Progenitor cell of endocrine pancreas (in vitro differentiated cells): ENCODE data around the gene C16orf46. TPM values are rescaled to one million over a fixed set of nuclear protein-coding genes. Genes with fewer than 3 reads are reported as not detected.

Experiments used
- DNase-seq: peaks from one replicate; pipeline ENCODE4 v3.0.0; 2021; ENCODE audit warnings: low spot score; ENCODE audit not compliant: unreplicated experiment
- H3K27ac Mint-ChIP-seq: 2 replicates; pipeline ENCODE4 v1.8.0; 2021; ENCODE audit warnings: mild to moderate bottlenecking, moderate library complexity, mixed read lengths
- H3K27me3 Mint-ChIP-seq: 2 replicates; pipeline ENCODE4 v1.8.0; 2021; ENCODE audit warnings: mixed read lengths
- H3K36me3 Mint-ChIP-seq: 2 replicates; pipeline ENCODE4 v1.8.0; 2022; ENCODE audit warnings: mixed read lengths; ENCODE audit not compliant: insufficient read depth
- H3K4me1 Mint-ChIP-seq: 2 replicates; pipeline ENCODE4 v1.8.0; 2021; ENCODE audit warnings: low read depth, mixed read lengths
- H3K4me3 Mint-ChIP-seq: 2 replicates; pipeline ENCODE4 v1.8.0; 2021; ENCODE audit warnings: low read depth, mild to moderate bottlenecking, moderate library complexity, mixed read lengths
- H3K9me3 Mint-ChIP-seq: 2 replicates; pipeline ENCODE4 v1.8.0; 2021; ENCODE audit warnings: low read depth, mixed read lengths
- CTCF ChIP-seq: fragments of 200-600 bp; sonication (generic); IDR thresholded peaks from one replicate; pipeline ENCODE4 v1.5.0; 2021; ENCODE audit warnings: antibody characterized with exemption, mild to moderate bottlenecking; ENCODE audit not compliant: unreplicated experiment
- total RNA-seq: library from RNA; stranded (reverse); gene quantifications from 2 replicates; pipeline ENCODE4 v1.2.1, GENCODE V29; 2021

C16orf46 gene
- total RNA-seq, 1 donor from 2014 or later = 3.8 TPM

- Mint-ChIP-seq H3K4me1 (no peaks in the 10 kb centered on the region), H3K4me3 (no peak overlapping the region), H3K27ac (no peak overlapping the region), H3K36me3 (peaks cover 9% of the 10 kb centered on the region), H3K27me3 (no peaks in the 10 kb centered on the region), H3K9me3 (peaks cover 11% of the 10 kb centered on the region)
- TF ChIP-seq CTCF = no peak
- no peak for DNase-seq
Measured at GRCh38 chr16:81053761-81054160, 23.3 kb downstream of the C16orf46 start.

DNA sequence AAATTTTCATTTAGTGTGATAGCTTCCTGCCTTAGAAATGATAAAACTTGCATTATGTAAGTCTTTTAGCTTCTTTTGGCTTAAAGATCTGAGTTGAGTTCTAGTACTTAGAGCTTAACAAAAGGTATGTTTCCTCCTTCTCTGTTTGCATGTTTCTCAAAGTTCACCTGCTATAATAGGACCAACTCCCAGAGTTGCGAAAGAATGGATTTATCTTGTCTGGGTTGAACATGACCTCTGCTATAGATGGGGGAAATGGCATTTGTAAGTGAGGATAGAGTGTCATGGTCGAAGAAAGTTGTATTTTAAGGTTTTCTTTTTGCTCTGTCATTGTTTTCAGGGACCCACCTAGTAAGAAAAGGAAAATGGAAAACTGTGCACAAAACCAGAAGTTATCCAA, 34.2 kb downstream of the C16orf46 start:
- DNase-seq = no peak
- Mint-ChIP-seq H3K4me3 (no peak overlapping the region), H3K27me3 (no peaks in the 10 kb centered on the region), H3K36me3 (peaks cover 32% of the 10 kb centered on the region), H3K27ac (no peak overlapping the region), H3K4me1 (peaks cover 4% of the 10 kb centered on the region), H3K9me3 (no peaks in the 10 kb centered on the region)
- TF ChIP-seq CTCF = no peak

- H3K9me3 Mint-ChIP-seq = no peaks in the 10 kb centered on the region
- TF ChIP-seq CTCF = no peak
- H3K4me1 Mint-ChIP-seq = peaks cover 12% of the 10 kb centered on the region
- H3K27me3 Mint-ChIP-seq = no peaks in the 10 kb centered on the region
- peaks cover 34% of the 10 kb centered on the region for H3K36me3 Mint-ChIP-seq
- no peak for DNase-seq
- no peak overlapping the region for H3K27ac Mint-ChIP-seq
- no peak overlapping the region for H3K4me3 Mint-ChIP-seq
Measured at GRCh38 chr16:81041696-81042095, 35.3 kb downstream of the C16orf46 start.

GRCh38 chr16:81040842-81041241, 36.2 kb downstream of the C16orf46 start:
- Mint-ChIP-seq H3K9me3 (no peaks in the 10 kb centered on the region), H3K4me3 (no peak overlapping the region), H3K27me3 (no peaks in the 10 kb centered on the region)

DNA sequence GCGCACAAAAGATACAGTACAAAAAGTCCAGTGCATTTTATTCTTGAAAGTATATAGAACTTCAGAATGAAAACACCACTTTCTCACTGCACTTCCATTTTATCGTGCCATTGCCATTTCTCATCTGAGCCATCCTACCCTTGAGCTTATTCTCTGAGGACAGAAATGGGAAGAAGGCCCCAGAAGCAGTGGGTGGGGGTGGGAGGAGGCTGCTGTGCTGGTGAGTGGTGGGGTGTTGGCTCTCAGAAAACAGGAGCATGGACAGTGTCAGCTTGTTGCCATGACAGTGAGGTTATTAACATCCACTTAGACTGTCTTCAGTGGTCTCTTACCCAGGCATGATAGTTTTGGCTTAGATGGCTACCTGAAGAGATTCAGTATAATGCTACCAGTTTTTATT, 36.9 kb downstream of the C16orf46 start:
- no peaks in the 10 kb centered on the region for H3K27me3 Mint-ChIP-seq

More at GRCh38 chr16:81040842-81041241, 36.2 kb downstream of the C16orf46 start:
- peaks cover 34% of the 10 kb centered on the region for H3K36me3 Mint-ChIP-seq
- H3K27ac Mint-ChIP-seq = no peak overlapping the region
- no peak for DNase-seq
- peaks cover 15% of the 10 kb centered on the region for H3K4me1 Mint-ChIP-seq
- no peak for TF ChIP-seq CTCF

More for the DNA sequence above, 36.9 kb downstream of the C16orf46 start:
- DNase-seq = no peak
- peaks cover 31% of the 10 kb centered on the region for H3K36me3 Mint-ChIP-seq
- H3K27ac Mint-ChIP-seq = peak overlapping the region; percentile 36
- no peaks in the 10 kb centered on the region for H3K9me3 Mint-ChIP-seq
- peaks cover 18% of the 10 kb centered on the region for H3K4me1 Mint-ChIP-seq
- TF ChIP-seq CTCF = no peak
- no peak overlapping the region for H3K4me3 Mint-ChIP-seq
